A172 (cell line): ENCODE results near the gene SAV1. TPM values are rescaled to one million over a fixed set of nuclear protein-coding genes. Genes with fewer than 3 reads are reported as not detected.
"Not testable (repeated sequence)": the region's sequence is repeated elsewhere in the genome, so short reads cannot be mapped to it uniquely, and the experiment has no call there.

Experiments
- DNase-seq: peaks from one replicate; pipeline ENCODE4 v3.0.0-alpha.2; 2015; ENCODE audit warnings: low spot score
- total RNA-seq: library from RNA; depleted of rRNA; stranded (reverse); fragments of >200 nt; shearing (Covaris generic); gene quantifications from 2 replicates; pipeline ENCODE4 v1.2.3, GENCODE V29; 2014

The SAV1 gene
- total RNA-seq, 1 experiment from 2014 or later: 7.3 TPM

DNA sequence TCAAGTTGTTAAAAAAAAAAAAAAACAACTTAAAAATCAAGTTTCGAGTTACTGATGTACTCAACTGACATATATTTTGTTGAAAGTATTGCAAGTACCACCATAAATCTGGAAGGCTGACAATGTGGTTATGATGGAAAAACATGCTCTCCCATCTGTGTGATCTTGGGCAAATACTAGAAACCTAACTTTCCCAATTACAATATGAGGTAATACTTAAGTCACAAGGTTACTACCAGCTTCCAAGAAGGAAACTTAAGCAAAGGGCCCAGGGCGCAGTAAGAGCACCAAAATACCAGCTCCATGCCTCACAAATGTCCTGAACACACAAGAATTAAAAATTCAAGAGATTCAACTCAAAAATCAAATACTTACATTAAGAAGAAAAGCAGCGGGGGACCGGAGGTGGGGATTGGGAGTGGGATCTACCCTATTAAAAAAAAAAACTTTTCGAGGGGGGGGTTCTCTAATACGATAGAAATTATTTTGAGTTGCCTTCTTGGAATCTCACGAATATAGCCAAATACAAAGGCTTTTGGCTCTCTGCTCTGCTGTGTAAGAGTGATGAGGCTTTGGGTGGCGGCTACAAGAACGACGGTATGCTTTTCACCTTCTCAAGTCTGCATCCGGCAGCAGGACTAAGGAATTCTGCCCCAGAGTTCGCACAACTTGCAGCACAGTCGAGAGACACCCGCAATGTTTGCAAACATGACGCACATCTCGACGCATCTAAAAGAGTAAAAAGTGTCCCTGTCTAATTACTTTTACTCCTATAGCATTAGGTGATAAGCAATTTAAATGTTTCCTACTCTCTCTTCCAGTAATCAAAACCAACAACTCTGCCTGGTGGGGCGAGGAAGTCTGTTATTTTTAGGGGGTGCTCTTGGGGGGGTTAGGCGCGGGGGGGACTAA is 1.1 kb downstream of the SAV1 start:
- DNase-seq: peak; percentile 27

DNA sequence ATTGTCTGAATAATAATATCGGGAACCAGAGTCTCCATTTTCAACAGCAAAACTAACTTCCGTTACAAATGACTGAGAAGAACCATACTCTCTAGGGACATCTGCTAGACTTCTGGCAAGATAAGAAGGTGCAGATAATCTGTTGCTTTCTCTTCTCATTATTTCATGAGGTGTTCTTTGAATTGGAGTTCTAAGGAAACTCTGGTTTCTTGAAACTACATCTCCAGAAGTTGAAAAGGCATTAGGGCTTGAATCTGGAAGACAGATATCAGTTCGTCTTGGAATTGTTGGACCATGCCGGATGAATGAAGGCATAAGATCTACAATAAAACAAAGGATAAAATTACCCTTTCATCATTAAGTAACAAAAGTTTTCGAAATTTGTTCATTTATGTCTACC is 2.8 kb downstream of the SAV1 start:
- not testable (repeated sequence) for DNase-seq

DNA sequence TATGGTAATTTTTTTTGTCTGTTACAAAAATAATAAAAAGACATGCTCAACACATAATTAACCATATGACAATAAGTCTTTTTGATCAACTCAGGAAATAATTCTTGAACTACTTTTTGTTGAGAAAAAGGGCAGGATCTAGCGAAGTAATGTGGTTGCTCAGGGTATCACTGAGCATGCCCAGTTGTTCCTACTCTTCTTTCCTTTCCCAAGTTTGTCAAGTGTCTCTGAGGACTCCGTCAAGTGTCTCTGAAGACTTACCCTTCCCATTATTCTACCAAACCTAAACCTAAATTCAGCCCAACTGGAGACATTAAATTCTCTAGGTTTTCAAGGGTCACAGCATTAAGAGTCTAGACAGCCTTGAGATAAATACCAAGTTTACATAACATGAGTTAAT is 3.5 kb downstream of the SAV1 start:
- not testable (repeated sequence) for DNase-seq

DNA sequence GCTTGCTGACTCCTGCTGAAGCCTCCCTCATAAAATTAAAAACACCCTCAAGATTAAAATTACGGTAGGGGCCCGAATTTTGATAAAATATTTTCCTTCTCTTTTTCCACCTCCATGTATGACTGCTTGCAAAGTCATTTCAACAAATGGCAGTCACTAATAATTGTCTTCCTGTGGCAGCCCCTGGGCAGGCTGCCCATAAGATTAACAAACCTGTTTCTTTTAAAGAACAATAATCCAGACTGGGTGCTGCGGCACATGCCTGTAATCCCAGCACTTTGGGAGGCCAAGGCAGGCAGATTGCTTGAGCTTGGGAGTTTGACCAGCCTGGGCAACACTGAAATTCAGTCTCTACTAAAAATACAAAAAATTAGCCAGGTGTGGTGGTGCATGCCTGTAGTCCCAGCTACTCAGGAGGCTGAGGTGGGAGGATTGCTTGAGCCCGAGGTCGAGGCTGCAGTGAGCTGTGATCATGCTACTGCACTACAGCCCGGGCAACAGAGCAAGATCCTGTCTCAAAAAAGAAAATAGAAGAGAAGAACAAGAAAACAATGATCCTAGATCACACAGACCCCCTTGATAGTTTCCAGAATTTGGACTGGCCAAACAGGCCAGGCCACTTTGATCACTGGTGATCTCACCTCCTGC is 8.7 kb downstream of the SAV1 start:
- no peak for DNase-seq

DNA sequence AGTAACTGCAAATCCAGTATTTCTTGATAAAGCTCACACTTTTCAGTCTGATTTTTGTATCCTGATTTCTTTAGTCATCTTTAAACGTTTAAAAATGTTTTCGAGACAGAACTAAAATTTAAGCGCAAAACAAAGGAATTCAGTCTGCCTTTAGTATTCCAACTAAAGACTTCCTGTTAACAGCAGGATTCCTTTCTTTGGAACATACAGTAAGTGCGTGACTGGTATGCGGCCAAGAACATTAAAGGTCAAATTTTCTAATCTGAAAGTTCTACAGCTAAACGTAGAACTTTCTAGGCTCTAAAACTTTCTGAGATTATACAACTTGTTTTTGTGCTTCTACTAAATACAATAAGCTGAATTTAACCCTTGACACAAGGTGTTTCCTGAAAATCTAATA is 9.9 kb downstream of the SAV1 start:
- no peak for DNase-seq

DNA sequence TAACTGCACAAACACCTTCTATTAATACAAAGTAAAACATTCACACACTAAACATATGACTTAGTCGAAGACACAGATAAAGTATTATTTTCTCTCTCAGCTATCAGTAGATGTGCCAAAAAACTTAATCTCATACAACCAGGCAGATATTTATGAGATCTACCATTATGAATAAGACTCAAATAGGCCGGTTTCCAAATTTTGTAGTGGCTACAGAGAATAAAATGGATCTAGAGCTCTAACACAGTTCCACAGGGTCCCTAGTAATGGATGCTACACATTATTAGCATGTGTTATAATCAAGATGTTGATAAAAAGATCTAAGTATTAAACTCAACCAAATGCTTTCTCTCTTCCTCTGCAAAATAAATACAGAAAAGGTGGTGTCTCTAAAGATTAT is 10.4 kb downstream of the SAV1 start:
- DNase-seq: no peak

DNA sequence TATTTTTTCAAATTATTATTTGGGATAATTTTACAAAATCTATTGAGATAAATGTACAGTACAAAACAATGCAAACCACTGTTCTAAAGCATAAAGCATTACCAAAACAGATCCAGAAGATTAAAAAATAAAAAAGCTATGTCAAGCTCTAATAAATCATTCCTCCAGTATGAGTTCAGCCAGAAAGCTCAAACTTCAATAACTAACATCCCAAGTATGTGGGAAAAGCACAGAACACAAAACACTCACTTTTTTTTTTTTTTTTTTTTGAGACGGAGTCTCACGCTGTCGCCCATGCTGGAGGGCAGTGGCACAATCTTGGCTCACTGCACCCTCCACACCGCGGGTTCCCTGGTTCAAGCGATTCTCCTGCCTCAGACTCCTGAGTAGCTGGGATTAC is 11.3 kb downstream of the SAV1 start:
- no peak for DNase-seq

DNA sequence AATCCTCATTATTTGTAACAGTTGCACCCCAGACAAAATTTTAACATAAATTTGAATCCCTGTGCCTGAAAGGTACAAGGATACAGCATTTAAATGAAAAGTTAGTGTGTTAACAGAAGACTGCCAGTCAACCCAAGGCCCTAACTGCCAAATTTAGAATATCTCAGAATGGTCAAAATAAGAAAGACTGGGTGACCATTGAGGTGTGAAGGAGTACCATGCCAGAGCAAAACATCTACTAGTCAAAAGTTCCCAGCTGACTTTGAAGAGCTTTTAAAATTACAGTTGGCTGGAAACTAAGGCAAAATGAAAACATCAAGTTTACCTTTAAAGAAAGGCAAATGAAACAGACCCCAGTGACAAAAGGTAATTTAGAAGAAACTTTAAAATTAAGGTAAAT is 18.4 kb downstream of the SAV1 start:
- no peak for DNase-seq

DNA sequence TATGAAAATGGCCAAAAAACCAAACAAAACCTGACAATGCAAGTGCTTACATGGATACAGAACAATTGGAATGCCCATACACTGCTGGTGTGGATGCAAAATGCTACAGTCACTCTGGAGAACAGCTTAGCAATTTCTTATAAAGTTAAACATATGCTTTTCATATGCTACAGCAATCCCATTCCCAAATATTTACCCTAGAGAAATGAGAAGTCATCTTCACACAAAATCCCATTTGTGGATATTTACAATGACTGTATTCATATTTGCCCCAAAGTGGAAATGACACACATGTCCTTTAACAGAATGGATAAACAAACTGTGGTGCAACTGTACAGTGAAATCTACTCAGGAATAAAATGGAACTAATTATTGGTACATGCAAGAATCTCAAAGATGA is 20.4 kb downstream of the SAV1 start:
- no peak for DNase-seq

DNA sequence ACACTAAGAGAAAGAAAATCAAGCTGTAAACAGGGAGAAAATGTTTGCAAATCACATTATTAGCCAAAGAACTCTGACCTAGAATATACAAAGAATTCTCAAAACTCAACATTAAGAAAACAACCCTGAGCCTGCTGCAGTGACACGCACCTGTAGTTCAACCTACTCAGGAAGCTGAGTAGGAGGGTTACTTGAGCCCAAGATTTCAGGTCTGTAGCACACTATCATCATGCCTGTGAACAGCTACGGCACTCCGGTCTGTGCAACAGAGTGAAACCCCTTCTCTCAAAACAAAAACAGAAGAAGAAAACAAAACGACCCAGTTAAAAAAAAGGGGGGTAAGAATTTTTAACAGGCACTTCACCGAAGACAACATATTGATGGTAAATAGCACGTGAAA is 20.8 kb downstream of the SAV1 start:
- DNase-seq: no peak

DNA sequence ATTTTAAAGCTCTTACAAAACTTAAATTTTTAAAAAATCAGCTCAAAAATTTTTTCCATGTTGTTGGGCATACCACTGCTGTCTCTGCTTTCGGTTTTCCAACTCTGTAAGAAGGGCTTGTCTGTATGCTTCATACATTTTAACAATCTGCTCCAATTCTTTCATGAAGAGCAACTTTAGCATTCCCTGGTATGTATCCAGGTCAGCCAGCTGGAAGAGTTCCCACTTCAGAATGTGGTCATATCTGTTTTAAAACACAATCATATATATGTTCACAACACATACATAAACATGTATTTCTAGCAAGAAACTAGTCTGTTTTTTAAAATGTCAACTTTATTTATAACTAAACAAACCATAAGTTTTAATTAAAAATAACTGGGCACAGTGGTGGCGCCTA is 33.0 kb downstream of the SAV1 start:
- no peak for DNase-seq

DNA sequence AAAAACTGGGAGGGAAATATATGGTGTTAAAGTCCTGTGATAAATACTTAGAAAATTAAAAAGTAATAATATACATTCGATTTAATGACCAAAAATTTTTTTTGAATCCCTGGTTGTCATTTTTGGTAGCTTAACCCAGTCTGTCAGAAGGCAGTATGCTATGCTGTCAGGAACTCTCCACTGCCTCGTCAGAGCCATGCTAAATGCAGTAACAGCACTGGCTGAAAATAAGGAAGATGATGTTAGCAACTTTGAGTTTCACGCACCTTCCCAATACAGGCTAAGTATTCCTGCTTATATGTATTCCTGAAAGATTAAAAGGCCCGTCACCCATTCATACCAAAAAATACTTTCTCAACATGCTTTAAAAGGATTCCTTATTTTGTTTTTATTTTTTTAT is 34.2 kb downstream of the SAV1 start:
- no peak for DNase-seq

DNA sequence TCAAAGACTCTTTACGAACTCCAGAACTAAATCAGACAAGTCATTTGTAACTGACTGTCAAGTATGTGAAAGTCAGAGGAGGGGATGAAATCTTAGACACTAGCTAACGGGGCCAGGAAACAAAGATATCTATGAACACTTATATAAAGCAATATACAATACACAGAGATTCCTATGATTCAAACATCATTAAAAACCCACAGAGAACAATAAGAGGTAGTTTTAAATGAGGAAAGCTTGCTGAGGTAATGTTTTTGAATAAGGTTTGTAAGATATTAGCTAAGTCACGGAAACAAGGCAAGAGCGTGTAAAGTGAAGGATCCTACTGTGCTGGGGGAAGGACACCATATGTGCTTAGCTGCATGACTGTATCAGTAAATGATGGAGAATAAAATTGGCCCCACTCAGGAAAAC is 36.7 kb downstream of the SAV1 start:
- DNase-seq: no peak

DNA sequence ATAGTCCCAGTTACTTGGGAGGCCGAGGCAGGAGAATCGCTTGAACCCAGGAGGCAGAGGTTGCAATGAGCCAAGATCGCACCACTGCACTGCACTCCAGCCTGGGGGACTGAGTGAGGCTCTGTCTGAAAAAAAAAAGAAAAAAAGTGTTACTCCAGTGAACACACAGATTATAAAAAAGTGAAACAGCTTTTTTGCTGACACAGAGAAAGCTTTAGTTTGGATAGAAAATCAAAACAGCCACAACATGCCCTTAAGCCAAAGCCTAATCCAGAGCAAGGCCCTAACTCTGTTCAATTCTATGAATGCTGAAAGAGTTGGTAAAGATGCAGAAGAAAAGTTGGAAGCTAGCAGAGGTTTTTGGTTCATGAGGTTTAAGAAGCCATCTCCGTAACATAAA is 43.2 kb downstream of the SAV1 start:
- not testable (repeated sequence) for DNase-seq

DNA sequence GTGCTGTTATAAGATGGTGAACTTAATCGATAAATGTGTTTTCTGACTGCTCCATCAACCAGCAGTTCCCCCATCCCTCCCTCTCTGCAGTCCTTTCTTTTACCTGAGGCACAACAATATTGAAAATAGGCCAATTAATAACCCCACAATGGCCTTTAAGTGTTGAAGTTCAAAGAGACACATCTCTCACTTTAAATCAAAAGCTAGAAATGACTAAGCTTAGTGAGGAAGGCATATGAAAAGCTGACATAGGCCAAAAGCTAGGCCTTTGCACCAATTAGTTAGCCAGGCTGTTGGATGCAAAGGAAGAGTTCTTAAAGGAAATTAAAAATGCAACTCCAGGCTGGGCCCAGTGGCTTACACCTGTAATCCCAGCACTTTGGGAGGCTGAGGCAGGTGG is 43.7 kb downstream of the SAV1 start:
- DNase-seq: no peak

DNA sequence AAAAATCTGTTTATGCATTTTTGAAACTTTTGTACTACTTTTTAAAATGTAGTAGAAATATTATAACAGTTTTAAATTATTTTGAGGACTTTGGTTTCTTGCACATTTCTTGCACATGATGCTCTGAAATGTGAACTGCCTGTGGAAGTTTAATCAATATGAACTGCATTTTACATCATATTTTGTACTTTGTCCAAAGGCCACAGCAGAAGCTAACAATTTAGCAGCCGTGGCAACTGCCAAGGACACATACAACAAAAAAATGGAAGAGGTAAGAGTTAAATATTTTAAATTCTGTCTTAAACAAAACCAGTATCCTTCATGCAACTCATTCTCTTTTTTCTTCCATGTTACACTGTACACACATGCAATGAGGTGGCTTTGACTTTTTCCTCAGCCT is 45.1 kb downstream of the SAV1 start:
- DNase-seq: no peak

DNA sequence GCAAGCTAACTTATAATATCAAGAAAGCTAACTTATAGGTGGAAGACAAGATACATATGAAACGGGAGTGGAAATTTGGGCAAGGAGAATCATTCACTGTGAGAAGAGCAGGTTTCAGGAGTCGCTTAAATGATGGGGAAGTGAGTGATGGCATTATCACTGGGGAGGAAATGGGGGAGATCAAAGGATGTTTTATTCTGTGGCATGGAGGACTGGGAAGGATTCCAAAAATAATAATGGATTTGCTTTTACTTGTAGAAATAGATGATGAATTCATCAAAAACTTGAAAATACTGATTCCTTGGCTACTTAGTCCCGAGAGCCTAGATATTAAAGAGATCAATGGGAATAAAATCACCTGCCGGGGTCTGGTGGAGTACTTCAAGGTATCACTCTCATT is 47.8 kb downstream of the SAV1 start:
- DNase-seq: no peak

DNA sequence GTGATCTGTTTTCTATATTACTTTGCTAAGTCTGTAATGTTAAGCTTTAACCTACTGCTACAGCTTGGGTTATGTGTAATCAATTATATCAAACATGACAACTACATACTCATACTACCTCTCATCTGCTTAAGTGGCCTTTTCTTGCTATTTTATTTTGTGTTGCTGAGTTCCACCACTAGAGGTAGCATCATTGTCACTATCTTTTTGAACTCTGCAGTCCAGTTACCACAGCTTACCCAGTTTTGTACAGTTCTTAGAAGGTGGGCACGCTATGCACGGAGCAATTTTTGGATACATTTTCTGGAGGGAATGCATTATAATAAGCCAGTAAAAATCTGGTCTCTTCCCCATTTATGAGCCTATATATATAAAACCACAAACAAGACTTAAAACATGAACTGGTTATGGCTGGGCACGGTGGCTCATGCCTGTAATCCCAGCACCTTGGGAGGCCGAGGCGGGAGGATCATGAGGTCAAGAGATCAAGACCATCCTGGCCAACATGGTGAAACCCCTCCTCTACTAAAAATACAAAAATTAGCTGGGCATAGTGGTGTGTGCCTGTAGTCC is 48.5 kb downstream of the SAV1 start:
- DNase-seq: peak; percentile 14

DNA sequence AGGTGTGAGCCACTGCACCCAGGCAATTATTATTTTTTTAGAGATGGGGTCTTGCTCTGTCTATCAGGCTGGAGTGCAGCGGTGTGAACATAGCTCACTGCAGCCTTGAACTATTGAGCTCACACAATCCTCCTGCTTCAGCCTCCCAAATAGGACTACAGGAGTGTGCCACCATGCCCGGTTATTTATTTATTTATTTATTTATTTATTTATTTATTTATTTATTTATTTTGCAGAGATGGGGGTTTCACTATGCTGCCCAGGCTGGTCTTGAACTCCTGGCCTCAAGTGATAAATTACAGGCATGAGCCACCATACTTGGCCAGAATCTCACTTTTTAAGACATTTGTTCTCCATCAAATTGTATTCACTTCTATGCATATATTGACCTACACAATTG is 51.8 kb downstream of the SAV1 start:
- DNase-seq: no peak

DNA sequence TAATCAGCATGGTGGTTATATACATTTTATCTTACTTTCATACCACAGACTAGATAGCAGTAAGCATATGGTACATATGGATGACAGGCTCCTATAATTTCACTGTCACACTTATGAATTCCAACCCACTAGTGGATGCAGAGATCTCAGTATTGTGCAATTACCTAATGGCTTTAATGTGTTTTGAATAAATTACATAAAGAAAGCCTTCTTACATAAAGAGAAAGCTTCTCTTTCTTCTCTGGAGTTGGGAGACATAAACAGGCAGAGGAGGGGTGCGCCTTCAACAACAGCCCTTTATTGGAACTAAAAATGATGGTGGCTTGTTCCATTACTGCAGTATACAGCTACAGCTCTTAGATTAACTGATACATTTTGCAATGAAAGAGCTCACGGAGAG is 52.6 kb downstream of the SAV1 start:
- DNase-seq: no peak

DNA sequence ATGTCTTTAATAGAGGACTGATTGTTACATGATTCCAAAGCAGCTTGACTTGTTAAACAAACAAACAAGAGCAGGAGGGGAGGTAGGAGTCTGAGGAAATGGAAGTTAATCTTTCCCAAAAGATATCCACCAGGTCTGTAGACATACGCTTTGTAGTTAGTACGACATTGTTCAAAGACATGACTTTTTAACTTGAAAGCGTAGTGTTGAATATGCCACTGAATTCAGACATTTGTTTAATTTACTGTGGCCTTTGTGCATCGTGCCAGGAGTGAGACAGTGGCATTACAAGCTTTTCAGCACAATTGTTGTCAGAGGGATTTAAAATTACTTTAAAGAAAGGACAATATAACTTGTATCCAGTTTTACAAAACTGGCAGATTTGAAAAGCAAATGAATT is 53.0 kb downstream of the SAV1 start:
- DNase-seq: no peak

DNA sequence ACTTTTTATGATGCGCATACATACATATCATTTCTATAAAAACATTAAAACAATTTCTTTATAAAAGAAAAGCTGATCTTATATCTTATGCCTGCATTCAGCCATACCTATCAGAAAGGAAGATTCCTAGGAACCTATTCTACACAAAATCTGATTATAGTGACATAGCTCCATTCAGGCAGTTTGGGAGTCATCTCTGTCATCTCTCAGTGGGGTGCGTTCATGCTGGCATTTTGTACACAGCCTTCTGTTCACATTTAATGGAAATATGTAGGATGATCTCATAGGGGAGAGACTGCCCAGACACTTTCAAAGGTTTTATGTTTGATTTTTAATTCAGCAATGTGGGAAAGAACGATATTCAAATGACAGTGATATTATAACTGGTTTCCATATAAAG is 55.3 kb downstream of the SAV1 start:
- DNase-seq: no peak

DNA sequence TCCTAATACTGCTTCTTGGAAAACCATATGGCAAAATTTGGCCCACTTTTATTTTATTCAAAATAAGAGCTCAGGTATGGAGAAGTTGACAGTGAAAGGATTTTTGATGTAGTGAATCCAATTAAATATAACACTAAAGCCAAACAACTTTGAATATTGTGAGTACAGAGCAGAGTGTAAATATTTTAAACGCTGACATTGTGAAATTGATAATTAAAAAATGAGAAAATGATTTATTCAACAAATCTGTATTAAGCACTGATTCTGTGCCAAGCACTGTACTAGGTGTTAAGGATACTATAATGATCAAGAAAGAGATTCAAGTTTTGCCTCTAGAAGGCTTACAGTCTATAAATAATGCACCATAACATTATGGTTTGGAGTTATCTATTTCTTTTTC is 57.6 kb downstream of the SAV1 start:
- no peak for DNase-seq
